RWPE1 (cell line): Measurements from ENCODE around the gene BCLAF1.
"Not testable (repeated sequence)": the region's sequence is repeated elsewhere in the genome, so short reads cannot be mapped to it uniquely, and the experiment has no call there.

ENCODE experiments used
- CTCF ChIA-PET: fragments of 350-600 bp; sonication (Branson Sonifier 250); formaldehyde crosslinking; extraction: SDS; loops from one replicate; lab custom pipeline; 2021; lab: Yijun Ruan, JAX
- POLR2A ChIA-PET: fragments of 400-600 bp; formaldehyde crosslinking; extraction: SDS; loops from one replicate; lab custom pipeline; 2020; ENCODE audit warnings: antibody characterized with exemption; ENCODE audit not compliant: low non-redundant PET; lab: Yijun Ruan, JAX
- DNase-seq: peaks from one replicate; pipeline ENCODE4 v3.0.0; 2012; ENCODE audit warnings: low spot score
- H3K27ac ChIP-seq: fragments of 450-650 bp; 2 replicates; pipeline ENCODE4 v1.5.1; 2017
- CTCF ChIP-seq: fragments of 450-650 bp; conservative IDR thresholded peaks from 2 replicates; pipeline ENCODE4 v1.5.1; 2017; ENCODE audit warnings: low read depth, mild to moderate bottlenecking

BCLAF1 gene

GRCh38 chr6:136230219-136230853 lies 59.3 kb downstream of the BCLAF1 start:
- DNase-seq, result no peak
- POLR2A ChIA-PET, result no interaction called here
- CTCF ChIA-PET, result interaction anchor here (0.7 kb wide), 1 partner anchor 85 kb away, joined by 9 read pairs; no protein-coding TSS in a partner anchor
- H3K27ac ChIP-seq, result no peak overlapping the region
- TF ChIP-seq CTCF, result no peak

GRCh38 chr6:136228814-136229213 lies 60.8 kb downstream of the BCLAF1 start:
- no peak overlapping the region for H3K27ac ChIP-seq
- ChIA-PET CTCF (interaction anchor here (0.6 kb wide), 1 partner anchor 52 kb away, joined by 4 read pairs; no protein-coding TSS in a partner anchor), POLR2A (no interaction called here)
- DNase-seq, result no peak
- no peak for TF ChIP-seq CTCF

GRCh38 chr6:136226674-136227377 lies 62.8 kb downstream of the BCLAF1 start:
- no peak for DNase-seq
- POLR2A ChIA-PET, result no interaction called here
- no peak for TF ChIP-seq CTCF
- H3K27ac ChIP-seq, result no peak overlapping the region
- CTCF ChIA-PET, result interaction anchor here (0.6 to 1.9 kb wide), 14 partner anchors 9 to 971 kb away, joined by 3 to 18 read pairs (median 4); no protein-coding TSS in a partner anchor

- POLR2A ChIA-PET, result no interaction called here
- TF ChIP-seq CTCF, result peak; percentile 100
- peak; percentile 64 for DNase-seq
- CTCF ChIA-PET, result interaction anchor here (0.6 to 1.9 kb wide), 21 partner anchors 8 to 972 kb away, joined by 3 to 18 read pairs (median 3); no protein-coding TSS in a partner anchor
- H3K27ac ChIP-seq, result no peak overlapping the region
Measured at GRCh38 chr6:136226027-136226673, 63.5 kb downstream of the BCLAF1 start.

- TF ChIP-seq CTCF, result no peak
- no peak overlapping the region for H3K27ac ChIP-seq
- ChIA-PET CTCF (interaction anchor here (0.6 to 1.9 kb wide), 11 partner anchors 9 to 690 kb away, joined by 3 to 18 read pairs (median 4); no protein-coding TSS in a partner anchor), POLR2A (no interaction called here)
- no peak for DNase-seq
Measured at GRCh38 chr6:136225496-136225895, 64.2 kb downstream of the BCLAF1 start.

- DNase-seq, POLR2A ChIA-PET, H3K27ac ChIP-seq, CTCF ChIA-PET: not testable (repeated sequence)
Measured at GRCh38 chr6:136224974-136225373, 64.7 kb downstream of the BCLAF1 start.
